Cerebellar nuclear complex (tissue), 1 donor: ENCODE measurements around the gene ZFAND3.

ENCODE experiments used
- DNase-seq, 2 experiments: peaks; one replicate each; lab custom pipeline; 2025; lab: John Stamatoyannopoulos, UW

The ZFAND3 gene

DNA sequence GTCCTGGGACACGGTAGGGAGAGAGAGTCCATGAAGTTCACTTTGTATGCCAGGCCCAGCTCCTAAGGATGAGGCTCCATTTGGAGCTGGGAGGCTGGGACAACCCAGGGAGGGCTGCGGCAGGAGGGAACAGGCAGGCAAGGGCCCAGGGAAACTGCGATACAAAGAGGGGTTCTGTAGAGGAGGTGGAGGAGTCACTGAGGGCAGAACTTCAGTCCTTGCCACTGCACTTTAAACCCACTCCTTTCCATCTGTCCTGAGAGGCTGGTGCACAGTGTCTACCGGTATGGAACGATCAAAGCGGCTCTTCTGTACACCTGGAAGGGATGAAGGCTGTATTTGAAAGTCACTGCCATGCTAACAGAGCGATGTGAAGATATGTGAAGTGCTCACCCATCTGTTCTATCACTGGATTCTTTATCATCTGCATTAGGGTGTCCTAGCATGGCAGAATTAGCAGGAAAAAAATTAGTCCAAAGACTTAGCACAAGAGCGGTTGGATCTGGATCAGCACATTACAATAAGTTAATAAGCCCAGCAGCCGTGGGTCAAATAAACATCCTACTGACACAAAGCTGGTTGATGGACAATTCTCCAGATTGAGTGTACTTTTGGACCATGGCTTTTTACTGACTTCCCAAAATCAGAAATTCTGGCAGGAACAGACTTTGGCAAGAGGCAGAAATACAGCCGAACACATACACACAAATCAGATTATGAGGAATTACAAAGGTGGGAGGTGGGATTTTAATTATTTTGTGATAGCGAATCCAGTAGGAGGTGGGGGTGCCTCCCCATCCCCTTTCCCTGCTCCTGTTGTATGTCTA, 20.9 kb upstream of the ZFAND3 start:
- no peak for DNase-seq

GRCh38 chr6:37799263-37799644, 20.3 kb upstream of the ZFAND3 start:
- DNase-seq: no peak

DNA sequence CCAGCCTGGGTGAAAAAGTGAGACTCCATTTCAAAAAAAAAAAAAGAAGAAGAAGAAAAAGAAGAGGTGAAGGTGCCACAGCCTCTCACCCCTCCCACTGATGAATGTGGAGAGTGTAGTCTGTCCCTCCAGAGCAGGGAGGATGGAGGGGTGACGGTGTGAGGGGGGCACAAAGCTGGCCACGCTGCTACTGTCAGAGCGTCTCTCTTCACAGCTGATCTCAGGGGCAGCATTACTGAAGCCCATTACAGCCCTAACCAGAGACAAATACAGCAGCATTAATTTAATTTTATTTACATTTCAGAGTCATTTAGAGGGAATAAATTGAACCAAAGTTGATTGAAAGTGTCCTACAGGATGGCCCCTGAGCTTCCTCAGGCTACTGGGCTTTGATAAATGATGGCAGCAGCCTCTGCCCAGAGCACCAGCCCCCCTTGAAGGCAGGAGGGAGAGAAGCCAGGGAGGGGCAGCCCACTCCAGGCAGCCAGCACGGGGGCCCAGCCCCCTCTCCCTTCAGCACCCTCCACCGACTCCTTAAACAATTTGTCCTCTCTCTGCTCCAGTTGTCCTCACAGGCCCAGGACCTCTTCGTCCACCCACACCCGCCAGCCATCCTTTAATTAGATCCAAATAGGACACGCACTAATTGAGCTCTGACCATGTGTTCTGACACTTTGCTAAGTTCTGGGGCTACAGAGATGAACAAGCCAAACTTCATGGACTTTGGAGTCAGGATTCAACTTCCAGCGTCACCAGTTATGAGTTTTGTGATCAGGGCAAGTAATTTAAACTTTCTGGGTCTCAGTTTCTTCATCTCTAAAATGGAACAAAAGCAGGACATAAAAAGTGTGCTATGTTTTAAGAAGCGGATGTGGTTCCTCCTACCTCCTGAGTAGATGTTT, 18.6 kb upstream of the ZFAND3 start:
- no peak for DNase-seq

- DNase-seq: no peak
These were observed 18.0 kb upstream of the ZFAND3 start for GRCh38 chr6:37801605-37801940.

DNA sequence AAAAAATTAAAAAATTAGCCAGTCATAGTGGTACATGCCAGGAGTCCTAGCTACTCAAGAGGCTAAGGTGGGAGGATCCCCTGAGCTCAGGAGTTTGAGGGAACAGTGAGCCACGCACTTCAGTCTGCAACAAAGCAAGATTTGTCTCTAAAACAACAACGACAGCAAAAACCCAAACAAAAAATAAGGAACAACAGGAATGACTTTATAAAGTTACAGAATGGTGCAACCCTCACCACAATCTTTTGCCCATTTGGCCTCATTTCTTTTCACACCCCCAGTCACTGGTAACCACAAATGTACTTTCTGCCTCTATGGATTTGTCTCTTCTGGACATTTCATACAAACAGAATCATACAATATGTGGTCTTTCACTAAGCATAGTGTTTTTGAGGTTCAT, 16.7 kb upstream of the ZFAND3 start:
- DNase-seq: no peak

- no peak for DNase-seq
These were observed 14.9 kb upstream of the ZFAND3 start for GRCh38 chr6:37804586-37804985.

GRCh38 chr6:37806213-37806612, 13.3 kb upstream of the ZFAND3 start:
- DNase-seq: no peak

- peak; percentile 78 to 85 for DNase-seq
These were observed 11.9 kb upstream of the ZFAND3 start for GRCh38 chr6:37807656-37808055.

DNA sequence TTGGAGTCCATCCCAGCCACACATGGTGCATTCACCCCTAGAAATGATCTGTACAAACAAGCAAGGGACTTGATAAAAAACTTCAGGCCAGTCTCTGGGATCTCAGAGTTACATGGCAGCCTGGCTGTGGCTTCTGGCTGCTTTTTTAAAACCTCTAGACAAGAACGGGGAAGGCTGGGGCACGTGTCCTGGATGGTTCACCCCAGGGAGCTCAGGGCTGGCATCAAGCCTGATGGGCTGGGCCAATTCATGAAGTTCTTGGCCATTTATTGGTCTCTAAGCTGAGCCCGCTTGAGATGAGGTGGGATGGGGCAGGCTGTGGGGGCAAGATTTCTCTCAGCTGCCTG, 10.4 kb upstream of the ZFAND3 start:
- DNase-seq: no peak

GRCh38 chr6:37812841-37813240, 6.7 kb upstream of the ZFAND3 start:
- DNase-seq: no peak

DNA sequence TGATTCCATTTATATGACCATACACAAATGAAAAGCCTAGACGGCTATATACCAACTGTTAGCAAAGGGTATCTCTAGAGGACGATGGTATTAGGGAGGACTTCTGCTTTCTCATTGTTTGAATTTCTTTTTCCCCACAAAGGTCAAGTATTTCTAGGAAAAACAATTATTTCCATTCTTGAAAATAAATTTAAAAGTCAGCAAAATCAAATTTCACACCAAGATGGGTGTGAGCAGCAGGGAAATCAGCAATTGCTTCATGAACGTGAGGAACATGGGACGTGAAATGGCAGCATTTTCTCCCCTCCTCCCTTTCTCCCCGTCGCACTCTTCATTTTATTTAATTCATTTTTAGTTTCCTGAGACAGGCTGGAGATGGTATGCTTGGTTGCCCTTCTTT, 5.2 kb upstream of the ZFAND3 start:
- no peak for DNase-seq

- DNase-seq: no peak
These were observed 2.7 kb upstream of the ZFAND3 start for GRCh38 chr6:37816599-37817375.

DNA sequence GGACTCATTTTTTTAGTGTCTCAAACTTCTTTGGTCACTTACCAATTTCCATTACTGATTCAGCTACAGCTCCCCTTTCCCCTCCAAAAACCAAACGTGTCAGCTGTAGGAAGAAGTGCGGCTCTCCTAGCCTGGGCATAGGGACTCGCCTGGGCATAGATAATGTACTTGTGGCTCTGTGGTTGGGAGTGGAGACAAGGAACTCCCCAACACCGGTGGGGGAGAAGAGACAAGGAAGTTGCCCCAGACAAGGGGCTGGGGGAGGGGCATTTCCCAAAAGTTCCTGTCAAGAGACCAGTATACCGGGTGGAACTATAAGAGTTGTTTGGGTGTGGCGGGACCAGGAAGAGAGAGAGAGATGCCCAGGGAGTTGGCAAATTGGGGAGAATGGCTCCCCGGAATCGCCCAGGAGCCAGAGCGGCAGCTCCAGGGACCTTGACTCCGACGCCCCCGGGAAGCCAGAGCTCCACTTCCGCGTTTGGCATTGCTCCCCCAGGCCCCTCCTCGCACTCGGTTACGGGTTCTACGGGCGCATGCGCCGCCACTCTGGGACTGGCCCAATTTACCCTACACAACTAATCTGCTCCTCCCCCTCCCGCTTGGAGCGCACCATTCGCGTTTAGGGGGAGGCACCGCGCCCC, 871 bp upstream of the ZFAND3 start:
- peak; percentile 22 to 87 for DNase-seq

- DNase-seq: no peak
These were observed 533 bp downstream of the ZFAND3 start for GRCh38 chr6:37819802-37820717.

GRCh38 chr6:37820718-37821079, 1.2 kb downstream of the ZFAND3 start:
- no peak for DNase-seq

- DNase-seq: no peak
These were observed 1.9 kb downstream of the ZFAND3 start for GRCh38 chr6:37821446-37821845.

DNA sequence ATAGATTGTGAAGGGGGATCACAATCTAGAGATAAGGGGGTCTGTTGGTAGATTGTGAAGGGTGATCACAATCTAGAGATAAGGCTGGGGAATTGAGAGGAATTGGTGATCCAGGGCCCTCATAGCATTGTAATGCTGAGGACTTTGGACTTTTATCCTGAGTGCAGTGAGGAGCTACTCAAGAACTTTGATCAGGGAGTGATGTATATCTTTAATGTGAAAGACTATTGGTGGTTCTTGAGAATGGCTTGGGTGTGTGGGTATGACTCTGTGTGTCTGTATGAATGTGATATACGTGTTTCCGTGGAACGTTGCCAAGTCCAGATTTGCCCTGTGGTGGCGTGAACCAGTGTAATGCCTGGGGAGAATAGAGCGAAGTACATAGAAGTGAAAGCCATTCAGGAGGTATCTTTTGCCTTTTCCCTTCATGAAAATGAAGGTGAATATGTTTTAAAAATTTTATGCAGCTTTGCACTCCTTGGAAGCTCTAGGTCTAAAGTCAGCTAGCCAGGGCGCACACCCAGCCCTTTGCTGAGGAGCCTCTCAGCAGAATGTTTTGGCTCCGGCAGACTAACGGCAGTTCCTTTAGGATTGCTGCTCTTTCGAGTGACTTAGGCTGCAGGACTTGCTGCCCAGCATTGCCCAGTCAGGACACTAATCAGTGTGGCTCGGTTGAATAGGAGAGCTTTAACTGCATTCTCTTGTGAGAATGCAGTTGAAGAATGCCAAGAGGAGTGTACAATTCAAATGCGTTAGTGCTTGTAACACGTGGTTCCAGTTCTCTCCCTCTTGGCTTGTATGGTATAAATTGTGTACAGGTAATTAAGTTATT, 3.5 kb downstream of the ZFAND3 start:
- DNase-seq: no peak

- no peak for DNase-seq
These were observed 4.6 kb downstream of the ZFAND3 start for GRCh38 chr6:37824170-37824569.

DNA sequence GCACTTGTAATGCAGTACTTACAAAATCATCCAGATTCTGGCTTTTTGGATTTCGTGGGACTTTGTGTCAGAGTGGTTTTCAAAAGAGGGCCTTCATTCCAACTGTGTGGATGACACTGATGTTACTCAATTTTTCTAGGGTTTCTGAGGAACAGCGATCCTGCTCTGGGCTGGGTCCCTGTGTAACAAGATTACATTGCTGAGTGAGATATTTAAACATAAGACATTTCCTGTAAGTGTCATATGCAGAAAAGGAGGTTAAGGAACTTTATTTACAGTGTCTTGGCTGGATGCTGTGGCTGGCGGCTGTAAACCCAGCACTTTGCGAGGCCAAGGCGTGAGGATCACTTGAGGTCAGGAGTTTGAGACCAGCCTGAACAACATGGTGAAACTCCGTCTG, 6.7 kb downstream of the ZFAND3 start:
- DNase-seq: no peak

DNA sequence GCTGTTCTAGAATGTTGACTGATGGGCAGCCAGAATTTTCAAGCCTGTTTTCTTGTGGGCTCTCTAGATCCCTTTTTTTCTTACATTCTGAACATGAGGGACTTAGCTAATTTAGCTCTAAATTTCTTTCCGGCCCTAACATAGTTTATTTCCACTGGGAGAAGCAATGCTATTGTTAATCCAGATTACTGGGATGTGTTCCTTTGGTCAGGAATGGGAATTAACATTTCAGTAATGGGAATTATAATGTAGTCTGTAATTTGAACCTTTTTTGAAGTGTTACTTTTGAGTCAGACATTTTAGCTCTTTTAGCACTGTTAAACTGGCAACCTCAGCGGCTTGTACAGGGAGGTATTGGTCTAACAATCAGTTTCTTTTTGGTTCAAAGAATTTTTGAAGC, 7.5 kb downstream of the ZFAND3 start:
- no peak for DNase-seq
